ENCODE measurements around the gene CLTCL1. TPM values are rescaled to one million over a fixed set of nuclear protein-coding genes. Genes with fewer than 3 reads are reported as not detected.

CLTCL1 gene
- total and polyA plus RNA-seq, 9 of the 15 experiments (the other 6 are each of a cell fraction or from before 2014, with no cell fraction given), result 1.1 to 11.7 (median 5.0) TPM

DNA sequence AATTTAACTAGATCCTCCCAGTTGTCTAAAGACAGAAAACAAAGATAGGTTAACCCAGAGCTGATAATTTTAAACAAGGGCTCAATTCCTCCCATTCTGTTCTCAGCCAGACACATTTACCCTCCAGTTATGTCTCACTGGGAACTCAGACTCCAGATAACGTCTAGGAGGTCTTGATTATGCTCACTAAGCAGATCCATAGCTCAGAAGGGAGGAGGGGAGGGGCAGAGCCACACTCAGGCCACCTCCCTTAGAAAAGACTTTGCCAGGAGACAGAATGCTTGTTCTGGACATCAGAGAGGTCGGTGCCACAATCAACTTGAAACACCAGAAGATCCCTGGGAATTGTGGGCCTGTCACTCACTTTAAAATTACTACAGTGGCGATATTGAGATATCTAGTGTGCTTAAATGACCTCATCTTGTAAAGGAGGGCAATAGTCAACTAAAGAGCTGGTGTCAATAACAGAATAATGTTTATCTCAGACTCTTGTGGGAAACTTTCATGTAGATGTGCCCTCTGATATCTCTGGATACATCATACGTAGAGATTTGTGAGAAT, 83.2 kb downstream of the CLTCL1 start (continued):
- TF ChIP-seq PHF21A (IDR thresholded peaks at IDR 0.05; ENCODE audit: borderline replicate concordance, low read depth) (no peak), SIX5 (IDR thresholded peaks at IDR 0.05; ENCODE audit: borderline replicate concordance in 1 of 2, insufficient read depth in 1 of 2, low read depth in 1 of 2, low read length in 2 of 2) (no peak), KDM5B (IDR thresholded peaks at IDR 0.05; ENCODE audit: insufficient replicate concordance, low read depth, low read length) (no peak), ZNF764 (CRISPR knock-in tag; IDR thresholded peaks at IDR 0.05; ENCODE audit: low read depth) (no peak), ZNF740 (CRISPR knock-in tag; IDR thresholded peaks at IDR 0.05) (no peak), ZNF740 (tag; IDR thresholded peaks at IDR 0.05) (0 out of 4 replicates have a peak, but pooled peaks of 1 of the 2 experiments have one; percentile 31), HCFC1 (IDR thresholded peaks at IDR 0.05; ENCODE audit: low read depth, low read length) (no peak), TFAM (CRISPR knock-in tag; conservative IDR thresholded peaks at IDR 0.05) (no peak), ZBTB1 (CRISPR knock-in tag; IDR thresholded peaks at IDR 0.05; ENCODE audit: borderline replicate concordance, low read depth) (0 out of 2 replicates have a peak, but pooled peaks have one; percentile 12), ZNF311 (CRISPR knock-in tag; IDR thresholded peaks at IDR 0.05) (no peak), ATF7 (IDR thresholded peaks at IDR 0.05) (peak; percentile 17; the same call in 1 of the 2 replicates), ZNF511 (CRISPR knock-in tag; IDR thresholded peaks at IDR 0.05) (0 out of 2 replicates have a peak, but pooled peaks have one; percentile 42), ZNF785 (CRISPR knock-in tag; IDR thresholded peaks at IDR 0.05) (0 out of 2 replicates have a peak, but pooled peaks have one; percentile 42), ZNF280A (IDR thresholded peaks at IDR 0.05; ENCODE audit: low read depth, partially characterized antibody) (no peak), POLR3A (IDR thresholded peaks at IDR 0.05; ENCODE audit: borderline replicate concordance, extremely low read depth, insufficient read depth, insufficient read length) (no peak), NR0B1 (IDR thresholded peaks at IDR 0.05; ENCODE audit: partially characterized antibody) (no peak), ZC3H8 (IDR thresholded peaks at IDR 0.05) (no peak), SMAD4 (CRISPR knock-in tag; conservative IDR thresholded peaks at IDR 0.05) (no peak), RFX1 (IDR thresholded peaks at IDR 0.05) (no peak), SLC30A9 (CRISPR knock-in tag; IDR thresholded peaks at IDR 0.05) (no peak), ZNF431 (CRISPR knock-in tag; IDR thresholded peaks at IDR 0.05) (0 out of 2 replicates have a peak, but pooled peaks have one; percentile 34), SMC3 (conservative IDR thresholded peaks at IDR 0.05; ENCODE audit: insufficient read depth, low read depth, low read length) (no peak), PHF20 (IDR thresholded peaks at IDR 0.05; ENCODE audit: partially characterized antibody) (no peak), NR2C2 (CRISPR knock-in tag; IDR thresholded peaks at IDR 0.05) (0 out of 2 replicates have a peak, but pooled peaks have one; percentile 49), NR2C2 (tag; IDR thresholded peaks at IDR 0.05) (no peak), CBX1 (IDR thresholded peaks at IDR 0.05; ENCODE audit: low read depth) (no peak)
